ENCODE data around the gene CIB2.

CIB2 gene

DNA sequence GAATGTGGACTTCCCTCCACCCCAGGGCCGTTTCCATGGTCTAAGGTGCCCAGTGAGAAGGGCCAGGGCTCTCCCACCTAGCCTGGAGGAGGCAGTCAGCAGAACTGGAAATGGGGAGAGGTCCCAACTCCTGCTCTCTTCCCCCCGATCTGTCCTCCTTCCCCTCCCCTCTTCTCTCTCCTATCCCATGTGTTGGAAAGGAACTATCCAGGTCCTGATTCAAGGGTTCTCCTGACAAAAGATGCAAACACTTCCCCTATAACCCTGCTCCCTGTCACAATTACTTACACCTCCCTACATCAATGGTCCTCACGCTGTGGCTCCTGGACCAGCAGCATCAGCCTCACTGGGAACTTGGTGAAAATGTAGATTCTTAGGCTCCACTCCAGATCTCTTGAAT lies 6.0 kb downstream of the CIB2 start:
- H3K4me1 ChIP-seq (ENCODE audit: insufficient read depth, poor library complexity, severe bottlenecking), result no peaks in the 10 kb centered on the region
- H3K4me3 ChIP-seq (ENCODE audit: severe bottlenecking), result no peak overlapping the region
- TF ChIP-seq CTCF (IDR thresholded peaks at IDR 0.05; ENCODE audit: poor library complexity, severe bottlenecking), result no peak
- no peak for DNase-seq (ENCODE audit: low spot score)
- H3K27me3 ChIP-seq (ENCODE audit: insufficient read depth, poor library complexity, severe bottlenecking), result no peaks in the 10 kb centered on the region
- no peak for ATAC-seq (ENCODE audit: low read depth)
- H3K36me3 ChIP-seq (ENCODE audit: low read depth), result no peaks in the 10 kb centered on the region
- H3K27ac ChIP-seq (ENCODE audit: poor library complexity, severe bottlenecking), result no peak overlapping the region
- H3K9me3 ChIP-seq (ENCODE audit: severe bottlenecking), result no peaks in the 10 kb centered on the region

DNA sequence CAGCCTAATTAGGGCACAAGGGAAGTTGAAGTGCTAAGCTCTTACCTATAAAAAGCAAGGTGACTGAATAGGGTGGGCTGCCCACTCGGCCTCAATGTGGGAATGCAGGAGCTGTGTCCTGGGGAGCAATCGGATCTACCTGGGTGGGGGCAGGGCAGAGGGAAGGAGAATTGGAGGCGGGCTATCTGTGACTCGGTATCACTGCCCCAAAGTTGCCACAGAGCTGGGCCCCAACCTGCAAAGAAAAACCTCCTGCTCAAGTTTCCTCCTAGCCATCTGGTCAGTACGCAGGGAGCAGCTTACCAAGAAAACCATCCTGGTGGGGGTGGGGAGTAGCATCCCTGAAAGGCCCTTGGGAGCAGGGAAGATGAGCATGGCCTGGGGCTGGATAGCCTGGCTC lies 10.7 kb downstream of the CIB2 start:
- TF ChIP-seq CTCF (IDR thresholded peaks at IDR 0.05; ENCODE audit: poor library complexity, severe bottlenecking), result no peak
- no peaks in the 10 kb centered on the region for H3K4me1 ChIP-seq (ENCODE audit: insufficient read depth, poor library complexity, severe bottlenecking)
- H3K4me3 ChIP-seq (ENCODE audit: severe bottlenecking), result no peak overlapping the region
- H3K9me3 ChIP-seq (ENCODE audit: severe bottlenecking), result no peaks in the 10 kb centered on the region
- DNase-seq (ENCODE audit: low spot score) (no peak), ATAC-seq (ENCODE audit: low read depth) (no peak)
- no peaks in the 10 kb centered on the region for H3K36me3 ChIP-seq (ENCODE audit: low read depth)
- no peaks in the 10 kb centered on the region for H3K27me3 ChIP-seq (ENCODE audit: insufficient read depth, poor library complexity, severe bottlenecking)
- H3K27ac ChIP-seq (ENCODE audit: poor library complexity, severe bottlenecking), result no peak overlapping the region

- no peaks in the 10 kb centered on the region for H3K4me1 ChIP-seq (ENCODE audit: insufficient read depth, poor library complexity, severe bottlenecking)
- no peak overlapping the region for H3K27ac ChIP-seq (ENCODE audit: poor library complexity, severe bottlenecking)
- ATAC-seq (ENCODE audit: low read depth), result no peak
- no peak for DNase-seq (ENCODE audit: low spot score)
- no peak for TF ChIP-seq CTCF (IDR thresholded peaks at IDR 0.05; ENCODE audit: poor library complexity, severe bottlenecking)
- H3K4me3 ChIP-seq (ENCODE audit: severe bottlenecking), result no peak overlapping the region
- no peaks in the 10 kb centered on the region for H3K36me3 ChIP-seq (ENCODE audit: low read depth)
- no peaks in the 10 kb centered on the region for H3K9me3 ChIP-seq (ENCODE audit: severe bottlenecking)
- H3K27me3 ChIP-seq (ENCODE audit: insufficient read depth, poor library complexity, severe bottlenecking), result no peaks in the 10 kb centered on the region
These were observed 18.7 kb downstream of the CIB2 start for GRCh38 chr15:78112551-78112950.

- Histone ChIP-seq H3K4me1 (ENCODE audit: insufficient read depth, poor library complexity, severe bottlenecking) (no peaks in the 10 kb centered on the region), H3K36me3 (ENCODE audit: low read depth) (no peaks in the 10 kb centered on the region), H3K27me3 (ENCODE audit: insufficient read depth, poor library complexity, severe bottlenecking) (no peaks in the 10 kb centered on the region), H3K9me3 (ENCODE audit: severe bottlenecking) (no peaks in the 10 kb centered on the region), H3K27ac (ENCODE audit: poor library complexity, severe bottlenecking) (no peak overlapping the region), H3K4me3 (ENCODE audit: severe bottlenecking) (no peak overlapping the region)
- no peak for ATAC-seq (ENCODE audit: low read depth)
- no peak for TF ChIP-seq CTCF (IDR thresholded peaks at IDR 0.05; ENCODE audit: poor library complexity, severe bottlenecking)
- no peak for DNase-seq (ENCODE audit: low spot score)
These were observed 19.5 kb downstream of the CIB2 start for GRCh38 chr15:78111788-78112187.

DNA sequence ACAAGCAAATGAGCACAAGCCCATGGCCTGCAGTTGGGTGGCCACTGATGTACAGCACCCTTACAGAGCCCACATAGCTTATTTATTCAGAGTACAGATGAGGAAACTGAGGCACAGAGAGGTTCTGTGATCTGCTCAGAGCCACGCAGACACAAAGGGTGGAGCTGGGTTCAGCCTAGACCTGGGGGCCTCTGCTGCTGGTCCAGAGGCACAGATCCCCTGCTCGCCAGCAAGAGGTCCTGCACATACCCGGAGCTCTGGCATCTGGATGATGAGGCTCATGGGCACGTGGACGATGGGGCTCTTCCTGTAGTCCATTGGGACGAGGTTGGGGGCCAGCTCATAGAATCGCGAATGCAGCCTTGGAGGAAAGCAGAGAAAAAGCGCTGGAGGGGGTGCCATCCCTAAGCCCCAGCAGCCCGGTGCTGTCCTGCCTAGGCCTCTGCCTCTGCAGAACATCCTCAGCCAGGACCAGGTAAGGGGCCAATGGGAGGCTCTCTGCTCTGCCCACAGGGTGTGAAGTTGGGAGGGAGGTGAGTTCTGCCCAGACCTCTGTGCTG lies 20.2 kb downstream of the CIB2 start:
- H3K36me3 ChIP-seq (ENCODE audit: low read depth), result no peaks in the 10 kb centered on the region
- no peak overlapping the region for H3K4me3 ChIP-seq (ENCODE audit: severe bottlenecking)
- no peak overlapping the region for H3K27ac ChIP-seq (ENCODE audit: poor library complexity, severe bottlenecking)
- H3K27me3 ChIP-seq (ENCODE audit: insufficient read depth, poor library complexity, severe bottlenecking), result no peaks in the 10 kb centered on the region
- ATAC-seq (ENCODE audit: low read depth) (no peak), DNase-seq (ENCODE audit: low spot score) (peak; percentile 29)
- no peaks in the 10 kb centered on the region for H3K4me1 ChIP-seq (ENCODE audit: insufficient read depth, poor library complexity, severe bottlenecking)
- no peaks in the 10 kb centered on the region for H3K9me3 ChIP-seq (ENCODE audit: severe bottlenecking)
- no peak for TF ChIP-seq CTCF (IDR thresholded peaks at IDR 0.05; ENCODE audit: poor library complexity, severe bottlenecking)
